CD4-positive, alpha-beta memory T cell (primary cell): Measurements from ENCODE around the gene SEMA3F. TPM values are rescaled to one million over a fixed set of nuclear protein-coding genes. Genes with fewer than 3 reads are reported as not detected.
"Not testable (repeated sequence)": the region's sequence is repeated elsewhere in the genome, so short reads cannot be mapped to it uniquely, and the experiment has no call there.

Source experiments
- CTCF ChIA-PET: fragments of 350-600 bp; sonication (Branson Sonifier 250); formaldehyde crosslinking; loops from one replicate; lab custom pipeline; 2021; ENCODE audit warnings: inconsistent platforms; ENCODE audit not compliant: partially characterized antibody; lab: Charles Lee
- POLR2A ChIA-PET: fragments of 350-600 bp; sonication (Branson Sonifier 250); formaldehyde crosslinking; loops from one replicate; lab custom pipeline; 2021; ENCODE audit not compliant: partially characterized antibody; lab: Charles Lee
- DNase-seq, 5 donors: peaks; one replicate each; pipeline versions ENCODE4 v3.0.0 to v3.0.0-alpha.2; 2020 to 2022; ENCODE audit warnings: mixed read lengths in 1 of 5
- H3K27ac ChIP-seq: one replicate; pipeline ENCODE4 v1.7.0; 2013; ENCODE audit warnings: low read depth, low read length
- H3K27me3 ChIP-seq: 2 replicates; pipeline ENCODE4 v1.7.0; 2013; ENCODE audit warnings: mild to moderate bottlenecking, low read length, moderate library complexity; ENCODE audit not compliant: insufficient read depth
- H3K36me3 ChIP-seq: 2 replicates; pipeline ENCODE4 v1.7.0; 2013; ENCODE audit warnings: mild to moderate bottlenecking, low read length, moderate library complexity; ENCODE audit not compliant: insufficient read depth
- H3K4me1 ChIP-seq: 2 replicates; pipeline ENCODE4 v1.7.0; 2013; ENCODE audit warnings: mild to moderate bottlenecking, low read length, moderate library complexity; ENCODE audit not compliant: insufficient read depth
- H3K4me3 ChIP-seq, 2 donors: one replicate each; pipeline ENCODE4 v1.7.0; 2013; ENCODE audit warnings: low read length in 2 of 2, mild to moderate bottlenecking in 1 of 2
- H3K9me3 ChIP-seq, 2 donors: one replicate each; pipeline ENCODE4 v1.7.0; 2013; ENCODE audit warnings: low read length in 2 of 2, control low read depth in 1 of 2; ENCODE audit not compliant: control insufficient read depth in 1 of 2
- H3K27ac Mint-ChIP-seq, 7 donors: one replicate each; pipeline ENCODE4 v1.8.0; 2020 to 2021; ENCODE audit warnings: mixed read lengths in 7 of 7, mild to moderate bottlenecking in 6 of 7, inconsistent platforms in 3 of 7, moderate library complexity in 3 of 7
- H3K27me3 Mint-ChIP-seq, 2 donors: one replicate each; pipeline ENCODE4 v1.8.0; 2020 to 2021; ENCODE audit warnings: mixed read lengths in 2 of 2
- H3K36me3 Mint-ChIP-seq, 2 donors: one replicate each; pipeline ENCODE4 v1.8.0; 2020 to 2021; ENCODE audit warnings: mixed read lengths in 2 of 2, inconsistent platforms in 1 of 2, mild to moderate bottlenecking in 1 of 2
- H3K4me1 Mint-ChIP-seq, 4 donors: one replicate each; pipeline ENCODE4 v1.8.0; 2020 to 2021; ENCODE audit warnings: mixed read lengths in 4 of 4, mild to moderate bottlenecking in 1 of 4
- H3K4me3 Mint-ChIP-seq, 8 donors: one replicate each; pipeline ENCODE4 v1.8.0; 2020 to 2021; ENCODE audit warnings: mixed read lengths in 8 of 8, mild to moderate bottlenecking in 7 of 8, moderate library complexity in 6 of 8, inconsistent platforms in 3 of 8
- H3K9me3 Mint-ChIP-seq, 8 donors: one replicate each; pipeline ENCODE4 v1.8.0; 2020 to 2021; ENCODE audit warnings: mixed read lengths in 8 of 8, mild to moderate bottlenecking in 5 of 8, inconsistent platforms in 3 of 8, moderate library complexity in 1 of 8
- intact Hi-C: fragments of 100-400 bp; cut with micrococcal nuclease; formaldehyde crosslinking; loops from one replicate; pipeline ENCODE4 v1.15.1; 2023
- polyA plus RNA-seq, 2 donors: library from polyadenylated mRNA; unstranded; fragments of 300-500 nt; fragmentation: Illumina TruSeq; gene quantifications; one replicate each; pipeline ENCODE4 v1.2.3, GENCODE V29; 2021
- total RNA-seq, 2 experiments: library from RNA; stranded (reverse); gene quantifications; one replicate each; pipeline ENCODE4 v1.2.3, GENCODE V29; 2021

The SEMA3F gene
- total and polyA plus RNA-seq, 4 experiments from 2014 or later: not detected

DNA sequence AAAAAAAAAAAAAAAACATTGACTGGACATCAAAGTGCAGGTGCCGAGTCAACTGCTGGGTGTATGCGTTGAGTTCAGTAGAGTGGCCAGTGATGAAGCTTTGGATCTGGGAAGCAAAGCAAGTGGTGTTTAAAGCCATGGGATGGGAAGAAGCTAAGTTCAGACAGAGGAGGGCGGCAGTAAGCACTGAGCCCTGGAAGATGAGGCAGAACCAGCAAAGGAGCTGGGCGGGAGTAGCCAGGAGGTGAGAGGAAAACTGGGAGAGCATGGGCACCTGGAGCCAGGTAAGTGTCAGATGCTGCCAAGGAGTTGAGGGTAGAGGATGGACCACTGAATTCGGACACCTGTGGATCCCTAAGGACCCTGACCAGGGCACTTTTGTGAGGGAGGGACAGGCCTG lies 69.5 kb downstream of the SEMA3F start:
- peak overlapping the region in 1 of 7 donors; percentile 78 for H3K27ac Mint-ChIP-seq
- H3K36me3 Mint-ChIP-seq: peaks cover 0 to 3% of the 10 kb centered on the region in 2 donors
- no peak overlapping the region for H3K4me3 ChIP-seq
- no peaks in the 10 kb centered on the region for H3K36me3 ChIP-seq
- H3K27ac ChIP-seq: no peak overlapping the region
- H3K9me3 Mint-ChIP-seq: no peaks in the 10 kb centered on the region
- ChIA-PET POLR2A (interaction anchor here (0.7 to 7.4 kb wide), 3 partner anchors 18 to 30 kb away, joined by 4 to 150 read pairs (median 47); no protein-coding TSS in a partner anchor), CTCF (interaction anchor here (0.7 to 11.5 kb wide), 12 partner anchors 14 to 135 kb away, joined by 3 to 238 read pairs (median 16); partner anchors contain the start of genes GNAI2, GNAT1, SEMA3B and SLC38A3)
- DNase-seq: no peak
- intact Hi-C loops: no loop called here
- peaks cover 0 to 5% of the 10 kb centered on the region in 2 donors for H3K27me3 Mint-ChIP-seq
- peaks cover 13 to 39% (median 27%) of the 10 kb centered on the region in 4 donors for H3K4me1 Mint-ChIP-seq
- peak overlapping the region in 6 of 8 donors; percentile 1 to 63 (median 38) for H3K4me3 Mint-ChIP-seq
- H3K9me3 ChIP-seq: no peaks in the 10 kb centered on the region
- peaks cover 18% of the 10 kb centered on the region for H3K4me1 ChIP-seq
- H3K27me3 ChIP-seq: no peaks in the 10 kb centered on the region

- peaks cover 0 to 3% of the 10 kb centered on the region in 2 donors for H3K36me3 Mint-ChIP-seq
- Histone ChIP-seq H3K36me3 (no peaks in the 10 kb centered on the region), H3K27me3 (no peaks in the 10 kb centered on the region), H3K9me3 (no peaks in the 10 kb centered on the region), H3K4me1 (peaks cover 18% of the 10 kb centered on the region), H3K4me3 (peak overlapping the region; percentile 55 to 87), H3K27ac (peak overlapping the region; percentile 59)
- H3K4me1 Mint-ChIP-seq: peaks cover 15 to 39% (median 30%) of the 10 kb centered on the region in 4 donors
- peak in 1 of 5 donors; percentile 50 for DNase-seq
- peak overlapping the region; percentile 88 to 99 (median 92) for H3K4me3 Mint-ChIP-seq
- intact Hi-C loops: loop anchor here (1.0 to 2.0 kb wide), 7 partner anchors 11 to 106 kb away; no protein-coding TSS in a partner anchor
- H3K27me3 Mint-ChIP-seq: peaks cover 0 to 2% of the 10 kb centered on the region in 2 donors
- peak overlapping the region; percentile 76 to 95 (median 94) for H3K27ac Mint-ChIP-seq
- peaks cover 0 to 1% (median 0%) of the 10 kb centered on the region in 8 donors for H3K9me3 Mint-ChIP-seq
- POLR2A ChIA-PET: interaction anchor here (0.7 to 7.4 kb wide), 14 partner anchors 10 to 506 kb away, joined by 3 to 150 read pairs (median 4); partner anchors contain the start of genes GNAI2 and IFRD2
- CTCF ChIA-PET: interaction anchor here (0.7 to 11.5 kb wide), 16 partner anchors 11 to 526 kb away, joined by 3 to 238 read pairs (median 8); partner anchors contain the start of genes GNAI2, GNAT1, HYAL3 and NAA80
These were observed 71.8 kb downstream of the SEMA3F start for GRCh38 chr3:50226888-50227389.

DNA sequence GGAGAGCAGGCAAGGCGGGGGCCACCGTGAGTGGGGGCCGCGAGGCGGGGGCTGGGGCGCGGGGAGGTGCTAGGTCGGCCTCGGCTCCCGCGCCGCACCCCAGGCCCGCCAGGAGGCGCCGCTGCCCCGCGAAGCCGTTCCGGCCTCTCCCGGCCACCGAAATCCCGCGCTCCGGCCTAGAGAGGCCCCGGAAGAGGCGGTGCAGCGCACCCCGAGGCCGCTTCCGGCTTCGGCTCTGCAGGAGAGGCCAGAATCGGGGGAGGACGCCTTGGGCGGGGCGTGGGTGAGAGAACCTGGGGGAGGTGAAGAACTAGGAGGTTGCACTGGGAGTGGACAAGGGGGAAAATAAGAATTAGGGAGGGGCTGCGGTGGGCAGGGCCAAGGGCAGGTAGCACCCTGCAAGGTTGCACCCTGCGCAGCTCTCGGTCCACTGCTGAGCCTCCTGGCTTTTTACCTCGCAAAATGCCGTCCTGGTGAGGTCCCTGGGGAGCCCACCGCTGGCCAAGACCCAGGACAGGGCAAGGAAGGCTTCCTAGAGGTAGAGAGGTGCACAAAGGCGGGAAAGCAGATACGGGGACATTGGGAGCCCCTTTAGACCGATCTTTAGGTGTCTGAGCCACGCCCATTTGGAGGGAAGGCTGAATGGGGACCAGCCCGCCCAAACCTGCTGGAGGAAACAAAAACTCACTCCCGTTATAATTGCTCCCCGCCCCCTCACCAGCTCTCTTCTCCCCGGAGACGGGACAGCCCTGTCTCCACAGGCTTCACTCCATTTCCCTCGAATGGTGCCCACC lies 72.5 kb downstream of the SEMA3F start:
- Histone ChIP-seq H3K9me3 (no peaks in the 10 kb centered on the region), H3K4me1 (peaks cover 18% of the 10 kb centered on the region), H3K36me3 (no peaks in the 10 kb centered on the region), H3K27ac (peak overlapping the region; percentile 59), H3K27me3 (no peaks in the 10 kb centered on the region), H3K4me3 (peak overlapping the region; percentile 79 to 87)
- peak; percentile 90 to 92 (median 91) for DNase-seq
- H3K27ac Mint-ChIP-seq: peak overlapping the region; percentile 92 to 96 (median 95)
- intact Hi-C loops: loop anchor here (1.0 to 2.0 kb wide), 5 partner anchors 11 to 93 kb away; no protein-coding TSS in a partner anchor
- H3K36me3 Mint-ChIP-seq: peaks cover 0 to 3% of the 10 kb centered on the region in 2 donors
- H3K4me3 Mint-ChIP-seq: peak overlapping the region; percentile 89 to 99 (median 94)
- H3K4me1 Mint-ChIP-seq: peaks cover 15 to 39% (median 30%) of the 10 kb centered on the region in 4 donors
- POLR2A ChIA-PET: interaction anchor here (0.8 to 7.4 kb wide), 12 partner anchors 9 to 107 kb away, joined by 3 to 150 read pairs (median 6); partner anchors contain the start of genes GNAI2 and IFRD2
- H3K9me3 Mint-ChIP-seq: peaks cover 0 to 1% (median 0%) of the 10 kb centered on the region in 8 donors
- peaks cover 0 to 2% of the 10 kb centered on the region in 2 donors for H3K27me3 Mint-ChIP-seq
- CTCF ChIA-PET: interaction anchor here (0.7 to 11.5 kb wide), 13 partner anchors 11 to 106 kb away, joined by 3 to 238 read pairs (median 11); partner anchors contain the start of genes GNAI2, GNAT1, SEMA3B and SLC38A3

DNA sequence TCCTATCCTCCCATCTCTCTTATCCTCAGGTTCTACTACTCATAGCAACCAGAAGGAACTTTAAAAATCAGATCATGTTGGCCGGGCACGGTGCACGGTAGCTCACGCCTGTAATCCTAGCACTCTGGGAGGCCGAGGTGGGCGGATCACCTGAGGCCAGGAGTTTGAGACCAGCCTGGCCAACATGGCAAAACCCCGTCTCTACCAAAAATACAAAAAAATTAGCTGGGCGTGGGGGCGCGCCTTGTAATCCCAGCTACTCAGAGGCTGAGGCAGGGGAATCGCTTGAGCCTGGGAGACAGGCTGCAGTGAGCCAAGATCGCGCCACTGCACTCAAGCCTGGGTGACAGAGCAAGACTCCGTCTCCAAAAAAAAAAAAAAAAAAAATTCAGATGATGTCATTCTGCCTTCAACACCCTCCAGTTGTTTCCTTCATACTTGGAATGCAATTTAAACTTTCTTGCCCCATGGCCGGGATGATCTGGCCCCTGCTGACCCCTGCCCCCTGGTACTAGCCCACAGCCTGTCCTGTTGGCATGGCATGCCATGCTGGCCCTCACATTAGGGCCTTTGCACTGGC lies 73.2 kb downstream of the SEMA3F start:
- Mint-ChIP-seq H3K27ac (peak overlapping the region; percentile 92 to 96 (median 95)), H3K4me3 (peak overlapping the region; percentile 89 to 96 (median 94)), H3K4me1 (peaks cover 15 to 39% (median 31%) of the 10 kb centered on the region in 4 donors)
- H3K36me3 Mint-ChIP-seq, H3K36me3 ChIP-seq, H3K9me3 Mint-ChIP-seq, DNase-seq, H3K9me3 ChIP-seq, H3K27me3 ChIP-seq, intact Hi-C loops, H3K27me3 Mint-ChIP-seq: not testable (repeated sequence)
- CTCF ChIA-PET: interaction anchor here (0.7 to 11.5 kb wide), 10 partner anchors 11 to 1988 kb away, joined by 3 to 238 read pairs (median 8); partner anchors contain the start of genes GNAI2 and GNAT1
- Histone ChIP-seq H3K4me3 (peak overlapping the region in 1 of 2 donors; percentile 87), H3K27ac (peak overlapping the region; percentile 59), H3K4me1 (peaks cover 18% of the 10 kb centered on the region)
- POLR2A ChIA-PET: interaction anchor here (0.8 to 7.4 kb wide), 7 partner anchors 8 to 64 kb away, joined by 3 to 150 read pairs (median 10); partner anchors contain the start of genes GNAI2 and IFRD2

DNA sequence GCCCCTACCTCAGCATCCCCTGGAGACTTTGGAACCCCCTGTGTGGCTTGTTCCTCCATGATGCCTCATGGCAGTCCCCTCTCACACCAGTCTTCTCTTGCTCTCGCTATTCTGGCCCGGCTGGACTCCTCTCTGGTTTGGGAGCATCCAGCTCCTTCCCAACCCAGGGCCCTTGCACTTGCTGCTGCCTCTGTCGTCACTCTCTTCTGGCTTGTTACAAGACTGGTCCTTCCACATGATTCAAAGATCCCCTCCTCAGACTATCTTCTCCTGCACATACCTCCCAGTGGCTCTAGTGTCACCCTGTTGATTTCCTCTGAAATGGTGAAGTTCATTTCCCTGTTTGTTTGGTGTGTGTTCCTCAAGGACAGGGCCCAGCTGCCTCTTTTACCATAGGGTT lies 74.4 kb downstream of the SEMA3F start:
- Histone ChIP-seq H3K27ac (no peak overlapping the region), H3K4me1 (peaks cover 18% of the 10 kb centered on the region), H3K9me3 (no peaks in the 10 kb centered on the region), H3K27me3 (no peaks in the 10 kb centered on the region), H3K4me3 (no peak overlapping the region), H3K36me3 (no peaks in the 10 kb centered on the region)
- CTCF ChIA-PET: interaction anchor here (0.8 to 11.5 kb wide), 10 partner anchors 10 to 69 kb away, joined by 3 to 238 read pairs (median 5); partner anchors contain the start of genes GNAI2 and GNAT1
- H3K9me3 Mint-ChIP-seq: peaks cover 0 to 1% (median 0%) of the 10 kb centered on the region in 8 donors
- H3K27me3 Mint-ChIP-seq: no peaks in the 10 kb centered on the region
- peaks cover 0 to 3% of the 10 kb centered on the region in 2 donors for H3K36me3 Mint-ChIP-seq
- DNase-seq: no peak
- H3K4me1 Mint-ChIP-seq: peaks cover 17 to 43% (median 34%) of the 10 kb centered on the region in 4 donors
- intact Hi-C loops: no loop called here
- H3K27ac Mint-ChIP-seq: peak overlapping the region in 2 of 7 donors; percentile 56 to 83
- POLR2A ChIA-PET: interaction anchor here (2.2 to 7.4 kb wide), 2 partner anchors 14 to 63 kb away, joined by 10 to 150 read pairs; partner anchors contain the start of gene IFRD2
- H3K4me3 Mint-ChIP-seq: peak overlapping the region in 6 of 8 donors; percentile 8 to 68 (median 46)

GRCh38 chr3:50230104-50230793 lies 75.1 kb downstream of the SEMA3F start:
- ChIA-PET POLR2A (interaction anchor here (0.7 to 7.4 kb wide), 3 partner anchors 13 to 108 kb away, joined by 3 to 150 read pairs (median 3); no protein-coding TSS in a partner anchor), CTCF (interaction anchor here (1.0 to 11.5 kb wide), 6 partner anchors 9 to 68 kb away, joined by 3 to 238 read pairs (median 69); partner anchors contain the start of genes GNAI2 and GNAT1)
- peaks cover 0 to 3% of the 10 kb centered on the region in 2 donors for H3K36me3 Mint-ChIP-seq
- Histone ChIP-seq H3K27me3 (no peaks in the 10 kb centered on the region), H3K36me3 (no peaks in the 10 kb centered on the region), H3K9me3 (no peaks in the 10 kb centered on the region), H3K4me3 (no peak overlapping the region), H3K27ac (no peak overlapping the region), H3K4me1 (peaks cover 25% of the 10 kb centered on the region)
- no peaks in the 10 kb centered on the region for H3K27me3 Mint-ChIP-seq
- peak overlapping the region in 1 of 7 donors; percentile 68 for H3K27ac Mint-ChIP-seq
- intact Hi-C loops: no loop called here
- no peak overlapping the region for H3K4me3 Mint-ChIP-seq
- H3K9me3 Mint-ChIP-seq: peaks cover 0 to 1% (median 0%) of the 10 kb centered on the region in 8 donors
- DNase-seq: no peak
- H3K4me1 Mint-ChIP-seq: peaks cover 17 to 45% (median 34%) of the 10 kb centered on the region in 4 donors
